GM12801 (cell line): ENCODE data around the gene GRK5.

ENCODE experiments used
- TF ChIP-seq, protein P1 (sequence below): IDR thresholded peaks from one replicate; pipeline ENCODE4 v1.5.1; 2011; ENCODE audit warnings: control low read depth; ENCODE audit not compliant: insufficient read length; ENCODE audit errors: extremely low read depth

Gene GRK5

GRCh38 chr10:119454990-119455389, 247.6 kb downstream of the GRK5 start:
- TF ChIP-seq, protein P1, sequence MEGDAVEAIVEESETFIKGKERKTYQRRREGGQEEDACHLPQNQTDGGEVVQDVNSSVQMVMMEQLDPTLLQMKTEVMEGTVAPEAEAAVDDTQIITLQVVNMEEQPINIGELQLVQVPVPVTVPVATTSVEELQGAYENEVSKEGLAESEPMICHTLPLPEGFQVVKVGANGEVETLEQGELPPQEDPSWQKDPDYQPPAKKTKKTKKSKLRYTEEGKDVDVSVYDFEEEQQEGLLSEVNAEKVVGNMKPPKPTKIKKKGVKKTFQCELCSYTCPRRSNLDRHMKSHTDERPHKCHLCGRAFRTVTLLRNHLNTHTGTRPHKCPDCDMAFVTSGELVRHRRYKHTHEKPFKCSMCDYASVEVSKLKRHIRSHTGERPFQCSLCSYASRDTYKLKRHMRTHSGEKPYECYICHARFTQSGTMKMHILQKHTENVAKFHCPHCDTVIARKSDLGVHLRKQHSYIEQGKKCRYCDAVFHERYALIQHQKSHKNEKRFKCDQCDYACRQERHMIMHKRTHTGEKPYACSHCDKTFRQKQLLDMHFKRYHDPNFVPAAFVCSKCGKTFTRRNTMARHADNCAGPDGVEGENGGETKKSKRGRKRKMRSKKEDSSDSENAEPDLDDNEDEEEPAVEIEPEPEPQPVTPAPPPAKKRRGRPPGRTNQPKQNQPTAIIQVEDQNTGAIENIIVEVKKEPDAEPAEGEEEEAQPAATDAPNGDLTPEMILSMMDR = no peak

- TF ChIP-seq, protein P1 = no peak
These were observed 248.5 kb downstream of the GRK5 start for GRCh38 chr10:119455609-119456434.

GRCh38 chr10:119456435-119456810, 249.1 kb downstream of the GRK5 start:
- TF ChIP-seq, protein P1 = no peak

GRCh38 chr10:119457966-119458766, 250.8 kb downstream of the GRK5 start:
- TF ChIP-seq, protein P1 = no peak

DNA sequence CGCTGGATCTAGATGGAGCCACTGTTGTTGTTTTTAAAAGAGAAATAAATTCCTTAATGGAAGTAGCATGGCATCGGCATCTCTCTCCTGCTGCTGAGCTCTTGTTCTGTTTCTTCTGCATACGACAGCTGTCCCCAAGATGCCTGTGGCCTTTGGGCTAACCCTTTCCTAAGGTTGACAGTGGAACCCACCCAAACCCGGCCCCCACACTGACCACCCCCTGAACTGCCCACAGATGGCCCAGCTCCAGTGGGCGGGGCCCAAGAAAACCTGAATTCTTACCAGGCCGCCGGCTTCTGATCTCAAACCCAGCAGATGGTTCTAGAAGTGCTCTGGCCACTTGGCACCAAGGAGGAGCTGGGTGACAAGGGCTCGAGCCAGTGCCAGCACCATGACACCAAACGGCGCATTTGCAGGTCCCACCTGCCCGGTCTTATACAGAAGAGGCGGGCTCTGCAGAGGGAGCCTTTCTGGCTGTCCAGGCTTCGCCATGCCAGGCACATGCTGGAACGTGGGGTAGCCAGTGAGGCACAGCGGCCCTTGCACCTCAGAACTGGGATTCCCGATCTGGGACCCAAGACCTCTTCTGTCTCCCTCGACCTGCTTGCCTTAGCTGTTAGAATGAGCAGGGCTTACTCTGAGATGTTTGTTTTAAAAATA, 252.4 kb downstream of the GRK5 start:
- TF ChIP-seq, protein P1 = no peak

DNA sequence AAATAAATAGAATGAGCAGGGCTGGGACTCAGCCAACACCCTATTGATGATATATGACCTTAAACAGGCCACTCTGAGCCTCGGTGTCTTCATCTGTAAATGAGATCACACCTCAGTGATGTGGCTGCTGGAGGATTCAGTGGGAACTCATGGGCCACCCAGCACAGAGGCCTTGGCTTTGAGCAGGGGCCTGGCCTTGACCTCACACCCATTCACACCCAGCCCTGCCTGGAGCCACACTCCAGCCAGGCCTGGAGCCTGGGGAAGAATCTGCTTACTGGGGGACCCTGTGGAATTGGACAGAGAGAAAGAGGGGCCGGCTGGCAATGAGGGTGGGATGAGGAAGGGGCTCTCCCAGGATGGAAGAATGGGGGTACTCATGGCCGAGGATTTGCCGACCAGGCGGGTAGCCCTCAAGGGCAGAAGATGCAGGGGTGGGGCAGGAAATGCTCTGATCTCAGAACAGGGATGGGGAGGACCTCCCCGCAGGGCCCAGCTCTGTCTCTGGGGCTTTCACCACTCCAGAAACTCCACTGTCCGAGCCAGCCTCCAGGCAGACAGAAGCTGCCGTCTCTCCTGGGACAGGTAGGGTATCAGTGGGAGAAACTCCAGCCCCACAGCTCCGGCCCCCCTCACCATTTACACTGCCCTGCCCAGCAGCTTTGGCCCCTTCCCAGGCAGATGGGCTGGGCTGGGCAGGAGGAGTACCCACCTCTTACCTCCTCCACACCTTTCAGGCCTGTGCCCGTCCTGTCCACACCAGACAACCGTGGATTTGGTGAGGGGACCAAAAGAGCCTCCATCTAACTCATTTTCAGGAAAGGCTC, 253.2 kb downstream of the GRK5 start:
- TF ChIP-seq, protein P1 = no peak
